ENCODE measurements around the gene PACSIN1.

PACSIN1 gene

DNA sequence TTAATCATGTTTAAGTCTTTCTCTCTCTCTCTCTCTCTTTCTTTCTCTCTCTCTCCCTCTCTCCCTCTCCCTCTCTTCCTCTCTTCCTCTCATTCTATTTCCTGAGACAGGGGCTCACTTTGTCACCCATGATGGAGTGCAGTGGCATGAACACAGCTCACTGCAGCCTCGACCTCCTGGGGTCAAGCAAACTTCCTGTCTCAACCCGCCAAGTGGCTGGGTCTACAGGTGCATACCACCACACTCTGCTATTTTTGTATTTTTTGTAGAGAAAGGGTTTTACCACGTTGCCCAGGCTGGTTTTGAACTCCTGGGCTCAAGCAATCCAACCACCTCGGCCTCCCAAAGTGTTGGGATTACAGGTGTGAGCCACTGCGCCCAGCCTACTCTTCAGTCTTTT lies 24.4 kb upstream of the PACSIN1 start:
- TF ChIP-seq, protein P1, sequence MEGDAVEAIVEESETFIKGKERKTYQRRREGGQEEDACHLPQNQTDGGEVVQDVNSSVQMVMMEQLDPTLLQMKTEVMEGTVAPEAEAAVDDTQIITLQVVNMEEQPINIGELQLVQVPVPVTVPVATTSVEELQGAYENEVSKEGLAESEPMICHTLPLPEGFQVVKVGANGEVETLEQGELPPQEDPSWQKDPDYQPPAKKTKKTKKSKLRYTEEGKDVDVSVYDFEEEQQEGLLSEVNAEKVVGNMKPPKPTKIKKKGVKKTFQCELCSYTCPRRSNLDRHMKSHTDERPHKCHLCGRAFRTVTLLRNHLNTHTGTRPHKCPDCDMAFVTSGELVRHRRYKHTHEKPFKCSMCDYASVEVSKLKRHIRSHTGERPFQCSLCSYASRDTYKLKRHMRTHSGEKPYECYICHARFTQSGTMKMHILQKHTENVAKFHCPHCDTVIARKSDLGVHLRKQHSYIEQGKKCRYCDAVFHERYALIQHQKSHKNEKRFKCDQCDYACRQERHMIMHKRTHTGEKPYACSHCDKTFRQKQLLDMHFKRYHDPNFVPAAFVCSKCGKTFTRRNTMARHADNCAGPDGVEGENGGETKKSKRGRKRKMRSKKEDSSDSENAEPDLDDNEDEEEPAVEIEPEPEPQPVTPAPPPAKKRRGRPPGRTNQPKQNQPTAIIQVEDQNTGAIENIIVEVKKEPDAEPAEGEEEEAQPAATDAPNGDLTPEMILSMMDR (IDR thresholded peaks at IDR 0.05; ENCODE audit: extremely low read depth, insufficient read depth, missing control alignments) = no peak
- in situ Hi-C loops (cut with MboI; ENCODE audit: low pct_unique_long_range_greater_than_20kb, low sequenced_read_pairs, unreplicated experiment) = no loop called here
- DNase-seq (ENCODE audit: low spot score) = no peak

DNA sequence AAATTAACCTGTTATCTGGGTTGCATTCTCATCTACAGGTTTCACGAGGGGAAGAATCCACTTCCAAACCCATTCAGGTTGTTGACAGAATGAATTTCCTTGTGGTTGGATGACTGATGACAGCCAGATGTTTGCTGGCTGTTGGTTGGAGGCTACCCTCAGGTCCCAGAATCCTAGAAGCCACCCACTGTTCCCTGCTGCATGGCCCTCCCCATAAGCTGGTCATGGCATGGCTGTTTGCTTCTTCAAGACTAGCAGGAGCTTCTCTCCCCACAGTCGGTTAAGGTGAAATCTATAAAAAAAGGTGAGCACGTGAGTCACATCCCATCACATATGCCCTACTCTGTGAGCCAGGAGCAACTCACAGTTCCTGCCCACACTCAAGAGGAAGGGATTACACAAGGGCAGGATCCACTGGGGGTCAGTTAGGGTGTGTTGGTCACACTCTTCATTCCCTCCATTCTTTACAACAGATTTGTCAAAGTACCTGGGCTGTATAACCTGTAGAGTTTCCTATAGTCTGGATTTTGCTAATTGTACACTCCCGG lies 20.5 kb upstream of the PACSIN1 start:
- no peak for DNase-seq (ENCODE audit: low spot score)
- in situ Hi-C loops (cut with MboI; ENCODE audit: low pct_unique_long_range_greater_than_20kb, low sequenced_read_pairs, unreplicated experiment) = no loop called here
- TF ChIP-seq, protein P1 (IDR thresholded peaks at IDR 0.05; ENCODE audit: extremely low read depth, insufficient read depth, missing control alignments) = no peak

DNA sequence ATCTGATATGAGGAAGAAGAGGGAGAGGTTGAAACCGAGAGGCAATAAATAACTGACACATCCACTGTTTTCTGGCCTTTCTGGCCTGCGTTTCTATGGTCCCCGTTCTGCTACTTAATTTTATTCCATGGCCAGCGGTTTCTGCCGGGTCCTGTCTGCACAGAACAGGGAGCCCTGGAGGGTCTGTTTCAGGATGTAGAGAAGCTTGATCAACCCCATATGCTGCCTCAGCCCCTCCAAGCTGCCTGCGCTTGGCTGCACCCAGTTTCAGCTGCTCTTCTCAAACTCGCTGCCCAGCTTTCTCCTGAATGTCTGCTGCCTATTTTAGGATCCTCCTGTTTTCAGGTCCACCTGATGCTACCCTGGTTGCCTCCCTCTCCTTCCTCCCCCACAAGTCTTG lies 18.5 kb upstream of the PACSIN1 start:
- DNase-seq (ENCODE audit: low spot score) = no peak
- TF ChIP-seq, protein P1 (IDR thresholded peaks at IDR 0.05; ENCODE audit: extremely low read depth, insufficient read depth, missing control alignments) = no peak
- in situ Hi-C loops (cut with MboI; ENCODE audit: low pct_unique_long_range_greater_than_20kb, low sequenced_read_pairs, unreplicated experiment) = no loop called here

DNA sequence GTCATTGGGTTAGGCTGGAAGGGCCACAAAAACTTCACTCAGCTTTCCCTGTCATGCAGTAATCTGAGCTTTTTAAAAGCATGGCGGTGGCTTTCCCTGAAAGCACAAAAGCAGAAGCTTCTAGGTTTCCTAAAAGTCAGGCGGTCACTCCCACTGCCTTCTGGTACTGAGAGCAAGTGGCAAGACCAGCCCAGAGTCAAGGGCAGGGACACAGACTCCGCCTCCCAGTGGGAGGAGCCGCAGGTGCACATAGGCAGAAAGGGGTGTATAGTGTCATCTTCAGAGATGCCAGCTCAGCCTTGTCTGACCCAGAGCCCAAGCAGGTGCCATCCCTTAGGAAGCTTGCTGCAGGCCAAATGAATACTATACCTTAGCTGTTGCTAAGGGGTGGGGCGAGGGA lies 18.0 kb upstream of the PACSIN1 start:
- no peak for DNase-seq (ENCODE audit: low spot score)
- TF ChIP-seq, protein P1 (IDR thresholded peaks at IDR 0.05; ENCODE audit: extremely low read depth, insufficient read depth, missing control alignments) = no peak

DNA sequence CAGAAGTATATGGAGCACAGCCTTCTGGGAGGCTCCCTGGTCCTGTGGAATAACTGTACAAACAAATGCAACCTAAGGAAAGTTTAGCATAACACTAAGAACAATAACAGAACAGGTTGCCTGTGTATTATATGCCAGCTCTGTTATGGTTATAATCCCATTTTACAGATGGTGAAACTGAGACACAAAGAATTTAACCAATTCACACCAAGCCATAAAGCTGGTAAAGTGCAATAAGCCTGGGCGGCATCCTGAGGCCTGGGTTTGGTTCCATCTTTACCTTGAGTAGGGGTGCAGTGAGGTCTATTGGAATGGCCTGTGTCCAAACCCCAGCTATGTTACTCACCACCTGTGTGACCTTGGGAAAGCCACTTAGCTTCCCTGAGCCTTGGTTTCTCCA lies 14.7 kb upstream of the PACSIN1 start:
- TF ChIP-seq, protein P1 (IDR thresholded peaks at IDR 0.05; ENCODE audit: extremely low read depth, insufficient read depth, missing control alignments) = no peak
- DNase-seq (ENCODE audit: low spot score) = no peak
- in situ Hi-C loops (cut with MboI; ENCODE audit: low pct_unique_long_range_greater_than_20kb, low sequenced_read_pairs, unreplicated experiment) = no loop called here

More for the DNA sequence above, 18.0 kb upstream of the PACSIN1 start:
- in situ Hi-C loops (cut with MboI; ENCODE audit: low pct_unique_long_range_greater_than_20kb, low sequenced_read_pairs, unreplicated experiment) = no loop called here

DNA sequence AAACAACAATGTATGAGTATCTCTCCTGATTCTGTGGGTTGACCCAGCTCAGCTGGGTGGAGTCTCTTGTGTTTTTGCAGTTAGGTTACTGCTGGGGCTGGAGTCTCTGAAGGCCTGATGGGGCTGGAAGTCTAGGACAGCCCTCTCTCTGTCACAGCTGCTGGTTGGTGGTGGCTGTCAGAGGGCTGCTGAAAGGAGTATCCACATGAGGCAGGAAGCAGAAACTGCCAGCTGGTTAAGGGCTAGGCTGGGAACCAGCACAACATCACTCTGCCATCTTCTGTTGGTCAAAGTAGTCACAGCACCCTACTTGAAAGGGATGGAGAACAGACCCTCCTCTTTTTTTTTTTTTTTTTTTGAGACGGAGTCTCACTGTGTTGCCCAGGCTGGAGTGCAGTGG lies 10.0 kb upstream of the PACSIN1 start:
- TF ChIP-seq, protein P1 (IDR thresholded peaks at IDR 0.05; ENCODE audit: extremely low read depth, insufficient read depth, missing control alignments) = no peak
- in situ Hi-C loops (cut with MboI; ENCODE audit: low pct_unique_long_range_greater_than_20kb, low sequenced_read_pairs, unreplicated experiment) = no loop called here
- no peak for DNase-seq (ENCODE audit: low spot score)

DNA sequence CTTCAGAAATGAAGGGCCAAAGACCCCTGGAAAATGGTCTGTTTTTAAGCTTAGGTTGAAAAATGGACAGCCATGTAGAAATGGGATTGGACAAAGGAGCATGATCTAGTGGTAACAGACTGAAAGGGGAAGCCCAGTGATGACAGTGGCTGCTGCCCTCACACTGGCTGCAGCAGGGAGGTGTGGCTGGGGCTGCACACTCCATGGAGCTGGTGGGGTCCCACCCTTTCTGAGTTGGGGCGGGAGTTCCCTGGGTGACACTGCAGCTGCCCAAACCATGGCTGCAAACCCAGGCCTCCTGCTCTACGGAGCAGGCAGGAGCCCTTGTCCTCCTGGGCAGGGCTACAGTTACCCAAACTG lies 8.5 kb upstream of the PACSIN1 start:
- DNase-seq (ENCODE audit: low spot score) = no peak
- TF ChIP-seq, protein P1 (IDR thresholded peaks at IDR 0.05; ENCODE audit: extremely low read depth, insufficient read depth, missing control alignments) = no peak
- in situ Hi-C loops (cut with MboI; ENCODE audit: low pct_unique_long_range_greater_than_20kb, low sequenced_read_pairs, unreplicated experiment) = no loop called here

Data from GM13977 (cell line).